GM21526 (cell line): ENCODE measurements around the gene HOXC4.

Experiments used
- ATAC-seq: cut with Tn5 transposase; IDR thresholded peaks from one replicate; pipeline ENCODE4 v1.9.1; 2021; ENCODE audit warnings: moderate library complexity; ENCODE audit not compliant: unreplicated experiment, low FRiP score

HOXC4 gene

DNA sequence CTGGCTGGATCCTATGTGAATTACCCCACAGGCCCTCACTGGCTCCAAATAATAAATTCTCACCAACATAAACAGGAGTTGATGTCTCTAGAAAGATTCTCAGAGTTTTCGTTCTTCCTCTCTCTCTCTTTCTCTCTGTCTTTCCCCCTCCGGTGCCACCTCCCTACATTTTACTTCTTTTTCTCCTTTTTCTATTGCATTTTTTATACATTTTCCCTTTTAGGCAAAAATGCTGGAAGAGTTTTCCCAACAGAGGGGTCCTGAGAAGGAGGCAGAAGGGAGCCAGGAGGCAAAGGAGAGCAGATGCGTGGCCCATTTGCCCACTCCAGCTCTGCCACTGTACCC lies 26.2 kb upstream of the HOXC4 start:
- no peak for ATAC-seq

DNA sequence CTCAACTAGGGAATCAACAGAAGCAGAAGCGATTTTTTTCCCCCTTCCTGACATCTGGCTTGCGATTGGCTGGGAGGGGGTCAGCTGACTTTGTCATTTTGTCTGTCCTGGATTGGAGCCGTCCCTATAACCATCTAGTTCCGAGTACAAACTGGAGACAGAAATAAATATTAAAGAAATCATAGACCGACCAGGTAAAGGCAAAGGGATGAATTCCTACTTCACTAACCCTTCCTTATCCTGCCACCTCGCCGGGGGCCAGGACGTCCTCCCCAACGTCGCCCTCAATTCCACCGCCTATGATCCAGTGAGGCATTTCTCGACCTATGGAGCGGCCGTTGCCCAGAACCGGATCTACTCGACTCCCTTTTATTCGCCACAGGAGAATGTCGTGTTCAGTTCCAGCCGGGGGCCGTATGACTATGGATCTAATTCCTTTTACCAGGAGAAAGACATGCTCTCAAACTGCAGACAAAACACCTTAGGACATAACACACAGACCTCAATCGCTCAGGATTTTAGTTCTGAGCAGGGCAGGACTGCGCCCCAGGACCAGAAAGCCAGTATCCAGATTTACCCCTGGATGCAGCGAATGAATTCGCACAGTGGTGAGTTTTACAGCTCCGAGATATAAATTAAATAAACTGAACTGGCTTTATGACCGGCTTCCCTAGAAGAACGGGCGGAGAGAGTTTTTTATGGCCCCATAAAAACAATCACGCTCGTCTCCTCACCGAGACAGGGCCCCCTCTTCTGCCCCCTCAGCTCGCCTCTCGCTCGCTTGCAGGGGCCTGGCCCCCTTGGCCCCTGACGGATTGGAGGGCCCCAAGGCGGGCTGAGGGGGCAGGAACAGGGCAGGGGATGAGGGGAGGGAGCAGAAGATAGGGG lies 25.1 kb upstream of the HOXC4 start, which contains the start of gene HOXC6:
Gene HOXC6 (plus strand): TSS at position 127 of the 888 bp plus-strand sequence. CDS start 82 bp downstream, at position 209.
- no peak for ATAC-seq

DNA sequence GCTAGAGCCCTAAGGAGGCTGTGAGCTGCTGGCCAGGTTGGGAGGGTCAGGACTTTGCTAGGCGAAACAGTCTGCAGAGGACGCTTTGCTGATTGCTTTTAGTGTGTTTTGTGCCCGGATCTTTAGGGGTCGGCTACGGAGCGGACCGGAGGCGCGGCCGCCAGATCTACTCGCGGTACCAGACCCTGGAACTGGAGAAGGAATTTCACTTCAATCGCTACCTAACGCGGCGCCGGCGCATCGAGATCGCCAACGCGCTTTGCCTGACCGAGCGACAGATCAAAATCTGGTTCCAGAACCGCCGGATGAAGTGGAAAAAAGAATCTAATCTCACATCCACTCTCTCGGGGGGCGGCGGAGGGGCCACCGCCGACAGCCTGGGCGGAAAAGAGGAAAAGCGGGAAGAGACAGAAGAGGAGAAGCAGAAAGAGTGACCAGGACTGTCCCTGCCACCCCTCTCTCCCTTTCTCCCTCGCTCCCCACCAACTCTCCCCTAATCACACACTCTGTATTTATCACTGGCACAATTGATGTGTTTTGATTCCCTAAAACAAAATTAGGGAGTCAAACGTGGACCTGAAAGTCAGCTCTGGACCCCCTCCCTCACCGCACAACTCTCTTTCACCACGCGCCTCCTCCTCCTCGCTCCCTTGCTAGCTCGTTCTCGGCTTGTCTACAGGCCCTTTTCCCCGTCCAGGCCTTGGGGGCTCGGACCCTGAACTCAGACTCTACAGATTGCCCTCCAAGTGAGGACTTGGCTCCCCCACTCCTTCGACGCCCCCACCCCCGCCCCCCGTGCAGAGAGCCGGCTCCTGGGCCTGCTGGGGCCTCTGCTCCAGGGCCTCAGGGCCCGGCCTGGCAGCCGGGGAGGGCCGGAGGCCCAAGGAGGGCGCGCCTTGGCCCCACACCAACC lies 23.9 kb upstream of the HOXC4 start:
- no peak for ATAC-seq

- no peak for ATAC-seq
Measured at GRCh38 chr12:54030442-54030801, 23.2 kb upstream of the HOXC4 start.

GRCh38 chr12:54030889-54031471 lies 22.7 kb upstream of the HOXC4 start:
- ATAC-seq = no peak

DNA sequence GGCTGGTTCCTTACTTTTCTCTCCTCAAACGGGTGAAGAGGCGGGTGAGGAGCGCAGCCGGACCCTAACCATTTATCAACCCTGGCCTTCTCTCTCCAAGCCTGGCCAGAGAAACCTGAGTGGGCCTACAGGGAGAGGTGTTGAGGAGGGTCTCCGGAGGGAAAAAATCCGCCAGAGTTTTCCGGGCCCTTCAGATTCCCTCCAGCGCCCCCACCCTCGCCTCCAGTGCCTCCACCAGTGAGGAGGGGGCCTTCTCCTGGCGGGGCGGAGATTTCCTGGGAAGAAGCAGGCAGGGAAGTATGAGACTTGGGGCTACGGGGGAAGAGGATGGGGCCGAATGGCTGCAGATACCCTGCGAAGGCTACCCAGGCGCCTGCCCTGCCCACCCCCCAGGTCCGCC lies 22.2 kb upstream of the HOXC4 start:
- ATAC-seq = no peak

- ATAC-seq = no peak
Measured at GRCh38 chr12:54032086-54032619, 21.5 kb upstream of the HOXC4 start.

DNA sequence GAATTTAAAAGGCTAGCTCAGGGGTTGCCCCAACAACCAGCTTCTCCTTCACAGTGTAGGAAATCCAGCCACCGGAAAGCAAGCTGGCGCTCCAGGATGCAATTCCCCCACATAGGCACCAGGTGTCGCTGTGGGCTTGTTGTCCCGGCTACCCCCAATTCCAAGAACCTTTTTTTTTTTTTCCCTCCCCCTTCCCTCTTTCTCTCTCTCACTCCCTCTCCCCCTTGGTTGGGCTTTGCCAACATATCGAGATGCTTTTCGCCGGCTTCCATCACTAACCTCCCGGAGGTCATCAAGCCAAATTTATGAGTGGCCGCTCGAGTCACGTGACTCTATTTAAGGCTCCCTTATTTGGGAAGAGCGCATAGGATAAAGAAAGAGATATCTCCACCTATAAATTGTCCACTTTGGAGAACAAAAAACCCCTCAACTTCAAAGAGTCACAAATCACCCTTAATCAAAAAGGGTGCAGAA lies 21.0 kb upstream of the HOXC4 start, which contains the start of gene HOXC5:
Gene HOXC5 (plus strand): TSS at position 424 of the 474 bp plus-strand sequence. CDS start 73 bp downstream, outside the sequence.
- ATAC-seq = no peak

- ATAC-seq = no peak
Measured at GRCh38 chr12:54033106-54033979, 20.3 kb upstream of the HOXC4 start.

DNA sequence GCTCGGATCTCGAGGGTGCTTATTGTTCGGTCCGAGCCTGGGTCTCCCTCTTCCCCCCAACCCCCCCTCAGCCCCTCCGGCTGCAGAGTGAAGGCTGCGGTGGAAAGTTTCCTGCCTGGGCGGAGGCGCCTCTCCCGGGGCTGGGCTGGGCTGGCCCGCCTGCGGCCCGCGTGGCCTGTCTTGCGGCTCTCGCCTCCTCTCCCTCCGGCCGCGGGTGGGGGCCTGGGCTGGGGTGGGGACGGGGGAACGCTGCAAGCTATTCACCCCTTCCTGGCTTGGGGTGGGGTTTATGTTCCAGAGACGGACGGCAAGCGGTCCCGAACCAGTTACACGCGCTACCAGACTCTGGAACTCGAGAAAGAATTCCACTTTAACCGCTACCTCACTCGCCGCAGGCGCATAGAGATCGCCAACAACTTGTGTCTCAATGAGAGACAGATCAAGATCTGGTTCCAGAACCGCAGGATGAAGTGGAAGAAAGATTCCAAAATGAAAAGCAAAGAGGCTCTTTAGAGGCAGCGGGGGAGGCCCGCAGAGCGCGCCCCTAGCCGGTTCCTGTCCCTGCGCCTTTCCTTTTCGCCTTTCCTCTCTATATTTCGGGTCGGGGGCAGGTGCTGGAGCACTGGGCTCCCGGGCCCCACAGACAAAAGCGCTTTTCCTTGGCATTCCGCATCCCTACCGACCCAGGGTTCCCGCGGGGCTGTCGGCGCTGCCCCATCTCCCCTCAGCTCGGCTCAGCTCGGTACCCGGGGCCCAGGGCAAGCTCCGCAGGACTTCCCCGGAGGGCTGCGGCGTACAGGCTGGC lies 19.5 kb upstream of the HOXC4 start:
- ATAC-seq = no peak

DNA sequence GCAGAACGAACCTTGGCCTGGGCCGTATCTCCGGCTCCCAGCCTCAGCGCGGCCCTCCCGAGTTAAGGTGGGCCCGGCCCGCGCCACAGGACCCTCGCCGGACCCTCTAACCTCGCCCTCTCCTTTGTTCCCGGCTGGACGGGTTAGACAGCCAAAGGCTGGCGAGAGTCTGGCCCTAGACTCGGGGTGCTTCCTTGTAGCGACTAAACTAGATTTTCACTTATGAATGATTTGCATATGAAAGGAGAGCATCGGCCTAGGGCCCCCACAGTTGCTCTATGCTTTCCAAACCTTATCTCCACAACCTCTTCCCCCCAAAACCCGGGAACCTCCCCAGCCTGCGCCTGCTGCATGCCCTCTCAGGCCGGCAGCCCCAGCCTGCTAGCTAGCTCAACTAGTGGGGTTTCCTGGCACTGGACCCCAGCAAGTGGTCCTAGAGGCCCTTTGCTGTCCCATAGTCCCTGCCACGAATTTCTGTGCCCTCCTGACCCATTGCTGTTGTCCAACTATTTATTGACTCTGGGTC lies 18.8 kb upstream of the HOXC4 start:
- no peak for ATAC-seq

GRCh38 chr12:54035568-54036264 lies 17.9 kb upstream of the HOXC4 start:
- no peak for ATAC-seq

DNA sequence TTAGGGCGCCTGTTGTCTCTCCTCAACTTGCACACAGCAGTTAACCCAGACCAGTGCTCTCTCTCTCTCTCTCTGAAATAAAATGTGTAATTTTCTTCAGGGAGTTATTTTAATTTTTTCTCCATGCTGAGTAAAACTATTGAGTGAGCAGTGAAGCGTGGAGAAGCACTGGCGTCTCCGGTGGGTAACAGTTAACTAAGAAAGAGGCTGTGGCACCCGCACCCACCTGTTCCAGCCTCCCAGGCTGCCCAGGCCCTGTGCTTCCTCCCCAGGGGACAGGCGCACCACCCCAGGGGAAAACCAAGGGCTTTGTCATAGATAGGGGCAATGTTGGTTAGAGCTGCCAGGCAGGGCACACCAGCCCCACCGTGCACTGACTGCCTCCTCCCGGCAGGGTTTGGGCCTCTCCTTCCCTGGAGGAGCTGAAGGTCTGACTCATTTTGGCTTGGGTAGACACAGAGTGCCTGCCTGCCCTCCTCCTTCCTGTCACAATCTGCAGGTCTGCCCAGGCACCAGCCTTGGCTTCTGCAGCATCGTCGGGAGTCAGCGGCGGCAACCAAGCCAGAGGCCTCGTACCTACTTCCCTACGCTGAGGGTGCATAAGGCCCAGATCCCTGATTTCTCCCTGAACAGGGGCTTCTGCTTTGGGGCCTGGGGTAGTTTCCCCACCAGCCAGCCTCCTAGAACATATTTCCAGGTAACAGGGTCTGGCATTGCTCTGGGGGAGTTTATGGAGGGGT lies 16.8 kb upstream of the HOXC4 start:
- ATAC-seq = no peak

- no peak for ATAC-seq
Measured at GRCh38 chr12:54037360-54038283, 16.0 kb upstream of the HOXC4 start.

GRCh38 chr12:54038284-54038870 lies 15.3 kb upstream of the HOXC4 start:
- ATAC-seq = no peak

- no peak for ATAC-seq
Measured at GRCh38 chr12:54038871-54039414, 14.7 kb upstream of the HOXC4 start.
